Keratinocyte (primary cell): ENCODE measurements around the gene LAMA2. TPM values are rescaled to one million over a fixed set of nuclear protein-coding genes. Genes with fewer than 3 reads are reported as not detected.

ENCODE experiments used
- DNase-seq: peaks from one replicate; pipeline ENCODE4 v3.0.0-alpha.2; 2011; ENCODE audit warnings: low read depth, missing footprints, low spot score
- FAIRE-seq: peaks from 2 replicates; lab custom pipeline; 2011; peaks lifted over from hg19 to GRCh38; lab: Jason Lieb, UNC
- H2AFZ ChIP-seq: 2 replicates; pipeline ENCODE4 v1.6.0; 2012; ENCODE audit warnings: low read length, control low read depth, inconsistent platforms; ENCODE audit not compliant: control insufficient read depth
- H3K27ac ChIP-seq: 2 replicates; pipeline ENCODE4 v1.5.1; 2011; ENCODE audit warnings: low read length; ENCODE audit not compliant: control insufficient read depth, insufficient read depth
- H3K27me3 ChIP-seq: 3 replicates; pipeline ENCODE4 v1.6.0; 2011; ENCODE audit warnings: low read length; ENCODE audit not compliant: control insufficient read depth, insufficient read depth; ENCODE audit errors: extremely low read depth
- H3K36me3 ChIP-seq, 2 experiments: 2 replicates in 1 of 2; 3 replicates in 1 of 2; pipeline ENCODE4 v1.5.1; 2011; ENCODE audit warnings: low read length in 2 of 2, mild to moderate bottlenecking in 1 of 2; ENCODE audit not compliant: control insufficient read depth in 2 of 2, insufficient read depth in 2 of 2; ENCODE audit errors: extremely low read depth in 1 of 2
- H3K4me1 ChIP-seq: 3 replicates; pipeline ENCODE4 v1.5.1; 2011; ENCODE audit warnings: low read length; ENCODE audit not compliant: control insufficient read depth, insufficient read depth; ENCODE audit errors: extremely low read depth
- H3K4me2 ChIP-seq: 3 replicates; pipeline ENCODE4 v1.6.0; 2011; ENCODE audit warnings: low read depth, low read length; ENCODE audit not compliant: control insufficient read depth, insufficient read depth; ENCODE audit errors: extremely low read depth
- H3K4me3 ChIP-seq, 3 experiments: fragments of 200-600 bp in 1 of 3; sonication (generic) in 1 of 3; 2 replicates in 2 of 3; 3 replicates in 1 of 3; pipeline ENCODE4 v1.5.1; 2011 to 2016; ENCODE audit warnings: low read length in 3 of 3, mild to moderate bottlenecking in 3 of 3, control low read depth in 2 of 3, inconsistent platforms in 1 of 3, low read depth in 1 of 3, mixed read lengths in 1 of 3, mixed run types in 1 of 3, moderate library complexity in 1 of 3; ENCODE audit not compliant: control insufficient read depth in 2 of 3, insufficient read depth in 2 of 3; ENCODE audit errors: extremely low read depth in 1 of 3
- H3K79me2 ChIP-seq: 2 replicates; pipeline ENCODE4 v1.6.0; 2012; ENCODE audit warnings: low read length; ENCODE audit not compliant: control insufficient read depth, insufficient read depth
- H3K9ac ChIP-seq: 3 replicates; pipeline ENCODE4 v1.6.0; 2011; ENCODE audit warnings: low read length; ENCODE audit not compliant: control insufficient read depth, insufficient read depth; ENCODE audit errors: extremely low read depth
- H3K9me1 ChIP-seq: 3 replicates; pipeline ENCODE4 v1.6.0; 2011; ENCODE audit warnings: low read length; ENCODE audit not compliant: control insufficient read depth, insufficient read depth; ENCODE audit errors: extremely low read depth
- H3K9me3 ChIP-seq: 2 replicates; pipeline ENCODE4 v1.5.1; 2012; ENCODE audit warnings: low read depth, low read length; ENCODE audit not compliant: control insufficient read depth
- H4K20me1 ChIP-seq: 3 replicates; pipeline ENCODE4 v1.6.0; 2011; ENCODE audit warnings: low read length; ENCODE audit not compliant: control insufficient read depth, insufficient read depth; ENCODE audit errors: extremely low read depth
- EZH2 ChIP-seq: IDR thresholded peaks from one replicate; pipeline ENCODE4 v1.6.1; 2012; ENCODE audit warnings: inconsistent platforms, mild to moderate bottlenecking, low read length, moderate library complexity
- dilution Hi-C: fragments of 300-500 bp; cut with MboI; formaldehyde crosslinking; loops from one replicate; pipeline ENCODE4 v1.7.0; 2020; ENCODE audit warnings: low sequenced_read_pairs; ENCODE audit not compliant: extremely low pct_ligation_motif_present
- polyA plus RNA-seq, 5 experiments: library from polyadenylated mRNA; depleted of rRNA in 3 of 5; stranded (reverse) in 3 of 5; stranded (forward) in 1 of 5; unstranded in 1 of 5; fragments of >200 nt; gene quantifications; 1 replicate in 1 of 5; 2 replicates in 3 of 5; 3 replicates in 1 of 5; pipeline versions ENCODE4 v1.2.1 to v1.2.3, GENCODE V29; 2011 to 2012; ENCODE audit warnings: missing spikeins in 2 of 5, low read depth in 1 of 5, low replicate concordance in 1 of 5
- TF ChIP-seq, protein P1 (sequence below), 3 experiments: IDR thresholded peaks in 1 of 3; conservative IDR thresholded peaks in 1 of 3; optimal IDR thresholded peaks in 1 of 3; 2 replicates in 2 of 3; 3 replicates in 1 of 3; pipeline versions ENCODE3 to v1.5.1; 2011; ENCODE audit warnings: low read length in 3 of 3, mild to moderate bottlenecking in 3 of 3, moderate library complexity in 2 of 3, control low read depth in 1 of 3, inconsistent platforms in 1 of 3; ENCODE audit not compliant: insufficient read depth in 2 of 3; ENCODE audit errors: extremely low read depth in 1 of 3

LAMA2 gene
- polyA plus RNA-seq, 1 donor (not counting 4 experiments of a cell fraction or from before 2014, with no cell fraction given): 1.4 TPM

DNA sequence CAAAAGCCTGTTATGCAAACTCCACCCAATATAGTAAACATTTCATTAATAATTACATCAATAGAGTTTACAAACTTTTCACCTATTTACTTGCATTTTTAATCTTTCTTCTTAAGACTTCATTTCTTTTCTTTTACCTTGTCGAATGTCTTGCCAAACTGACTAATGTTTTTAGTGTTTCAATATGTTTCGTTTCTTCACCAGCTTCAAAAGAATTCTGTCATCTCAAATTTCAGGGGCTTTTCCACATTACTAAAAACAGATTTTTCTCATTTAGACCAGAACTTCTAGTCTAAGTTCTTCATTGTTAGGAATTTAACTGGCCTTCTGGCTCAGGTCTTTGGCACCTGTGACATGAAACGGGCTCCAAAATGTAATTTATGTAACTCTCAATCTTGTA, 630.5 kb downstream of the LAMA2 start:
- H3K9ac ChIP-seq: no peak overlapping the region
- H3K79me2 ChIP-seq: no peaks in the 10 kb centered on the region
- DNase-seq (no peak), FAIRE-seq (no peak)
- TF ChIP-seq, protein P1, sequence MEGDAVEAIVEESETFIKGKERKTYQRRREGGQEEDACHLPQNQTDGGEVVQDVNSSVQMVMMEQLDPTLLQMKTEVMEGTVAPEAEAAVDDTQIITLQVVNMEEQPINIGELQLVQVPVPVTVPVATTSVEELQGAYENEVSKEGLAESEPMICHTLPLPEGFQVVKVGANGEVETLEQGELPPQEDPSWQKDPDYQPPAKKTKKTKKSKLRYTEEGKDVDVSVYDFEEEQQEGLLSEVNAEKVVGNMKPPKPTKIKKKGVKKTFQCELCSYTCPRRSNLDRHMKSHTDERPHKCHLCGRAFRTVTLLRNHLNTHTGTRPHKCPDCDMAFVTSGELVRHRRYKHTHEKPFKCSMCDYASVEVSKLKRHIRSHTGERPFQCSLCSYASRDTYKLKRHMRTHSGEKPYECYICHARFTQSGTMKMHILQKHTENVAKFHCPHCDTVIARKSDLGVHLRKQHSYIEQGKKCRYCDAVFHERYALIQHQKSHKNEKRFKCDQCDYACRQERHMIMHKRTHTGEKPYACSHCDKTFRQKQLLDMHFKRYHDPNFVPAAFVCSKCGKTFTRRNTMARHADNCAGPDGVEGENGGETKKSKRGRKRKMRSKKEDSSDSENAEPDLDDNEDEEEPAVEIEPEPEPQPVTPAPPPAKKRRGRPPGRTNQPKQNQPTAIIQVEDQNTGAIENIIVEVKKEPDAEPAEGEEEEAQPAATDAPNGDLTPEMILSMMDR (optimal IDR thresholded peaks at IDR 0.05 in 1 of 3, IDR thresholded peaks at IDR 0.05 in 1 of 3, conservative IDR thresholded peaks at IDR 0.05 in 1 of 3; ENCODE audit: extremely low read depth in 1 of 3, insufficient read depth in 2 of 3, low read length in 3 of 3): no peak
- H3K27me3 ChIP-seq: no peaks in the 10 kb centered on the region
- no peaks in the 10 kb centered on the region for H4K20me1 ChIP-seq
- dilution Hi-C loops: no loop called here
- H3K4me2 ChIP-seq: no peak overlapping the region
- no peaks in the 10 kb centered on the region for H3K9me3 ChIP-seq
- peaks cover 5% of the 10 kb centered on the region for H3K4me1 ChIP-seq
- no peaks in the 10 kb centered on the region for H3K36me3 ChIP-seq
- H2AFZ ChIP-seq: no peak overlapping the region
- no peak overlapping the region for H3K4me3 ChIP-seq
- H3K9me1 ChIP-seq: no peaks in the 10 kb centered on the region
- no peak overlapping the region for H3K27ac ChIP-seq

DNA sequence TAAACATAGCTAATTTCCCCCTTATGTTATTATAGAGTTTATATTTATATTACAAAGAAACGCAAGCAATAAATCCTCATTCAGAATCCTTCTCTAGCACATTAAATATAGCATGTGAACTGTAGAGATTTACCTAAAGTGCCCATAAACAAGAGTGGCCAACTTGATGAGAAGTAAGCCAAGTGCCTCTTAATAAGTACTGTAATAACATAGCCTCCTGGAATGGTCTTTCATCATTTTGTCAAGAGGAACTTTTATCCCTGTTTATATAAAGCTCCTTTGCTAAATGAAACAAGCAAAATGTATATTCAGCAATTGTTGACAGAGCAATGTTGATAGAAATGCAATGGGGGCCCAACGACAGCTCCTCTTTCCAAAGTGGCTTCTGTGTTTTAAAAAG, 632.1 kb downstream of the LAMA2 start:
- no peaks in the 10 kb centered on the region for H4K20me1 ChIP-seq
- no peak for FAIRE-seq
- no peak overlapping the region for H3K27ac ChIP-seq
- H3K9me3 ChIP-seq: no peaks in the 10 kb centered on the region
- no peak for DNase-seq
- no peak for TF ChIP-seq EZH2
- TF ChIP-seq, protein P1 (optimal IDR thresholded peaks at IDR 0.05 in 1 of 3, IDR thresholded peaks at IDR 0.05 in 1 of 3, conservative IDR thresholded peaks at IDR 0.05 in 1 of 3; ENCODE audit: extremely low read depth in 1 of 3, insufficient read depth in 2 of 3, low read length in 3 of 3): no peak
- H3K9ac ChIP-seq: no peak overlapping the region
- H3K36me3 ChIP-seq: no peaks in the 10 kb centered on the region
- H3K9me1 ChIP-seq: no peaks in the 10 kb centered on the region
- peaks cover 4% of the 10 kb centered on the region for H3K4me1 ChIP-seq
- H3K79me2 ChIP-seq: no peaks in the 10 kb centered on the region
- dilution Hi-C loops: no loop called here
- H3K27me3 ChIP-seq: no peaks in the 10 kb centered on the region
- no peak overlapping the region for H3K4me3 ChIP-seq
- no peak overlapping the region for H2AFZ ChIP-seq
- no peak overlapping the region for H3K4me2 ChIP-seq
